SK-N-SH treated with all-trans-retinoic acid at 6 μM for 48 hours (cell line): ENCODE results near the gene CACNB2.

Source experiments
- ATAC-seq: fragments of 200-7000 bp; cut with Tn5 transposase; 3 replicates; pipeline ENCODE4 v1.9.1; 2020; ENCODE audit warnings: mild to moderate bottlenecking, moderate library complexity
- BACH2 ChIP-seq: fragments of 250-450 bp; sonication (Bioruptor Pico); IDR thresholded peaks from 2 replicates; pipeline ENCODE4 v1.9.0; 2021; ENCODE audit warnings: mild to moderate bottlenecking, borderline replicate concordance
- CREB5 ChIP-seq: fragments of 250-450 bp; sonication (Bioruptor Pico); IDR thresholded peaks from 2 replicates; pipeline ENCODE4 v1.5.1; 2020; ENCODE audit warnings: low read depth, mild to moderate bottlenecking, moderate library complexity
- CSDC2 ChIP-seq: fragments of 250-450 bp; sonication (Bioruptor Pico); IDR thresholded peaks from 2 replicates; pipeline ENCODE4 v1.5.0; 2020; ENCODE audit warnings: mild to moderate bottlenecking, moderate library complexity
- CSRNP3 ChIP-seq: fragments of 250-450 bp; sonication (Bioruptor Pico); IDR thresholded peaks from 2 replicates; pipeline ENCODE4 v1.5.1; 2021; ENCODE audit warnings: mild to moderate bottlenecking, moderate library complexity
- ESRRG ChIP-seq: fragments of 250-450 bp; sonication (Bioruptor Pico); IDR thresholded peaks from 2 replicates; pipeline ENCODE4 v1.6.1; 2021; ENCODE audit warnings: mild to moderate bottlenecking
- GLIS3 ChIP-seq: fragments of 250-450 bp; sonication (Bioruptor Pico); IDR thresholded peaks from 2 replicates; pipeline ENCODE4 v1.5.0; 2020; ENCODE audit warnings: mild to moderate bottlenecking, moderate library complexity
- ISL1 ChIP-seq: fragments of 250-450 bp; sonication (Bioruptor Pico); IDR thresholded peaks from 2 replicates; pipeline ENCODE4 v2.1.2; 2022; ENCODE audit warnings: mild to moderate bottlenecking, moderate library complexity
- OSR1 ChIP-seq: fragments of 250-450 bp; sonication (Bioruptor Pico); IDR thresholded peaks from 2 replicates; pipeline ENCODE4 v1.8.0; 2022; ENCODE audit warnings: moderate library complexity, mild to moderate bottlenecking, inconsistent platforms
- PATZ1 ChIP-seq: fragments of 250-450 bp; sonication (Bioruptor Pico); IDR thresholded peaks from 2 replicates; pipeline ENCODE4 v1.8.0; 2020; ENCODE audit warnings: mild to moderate bottlenecking, moderate library complexity, borderline replicate concordance
- POU6F1 ChIP-seq: fragments of 250-450 bp; sonication (Bioruptor Pico); IDR thresholded peaks from 2 replicates; pipeline ENCODE4 v1.8.0; 2021; ENCODE audit warnings: low read depth, mild to moderate bottlenecking, moderate library complexity, borderline replicate concordance
- PPARA ChIP-seq: fragments of 250-450 bp; sonication (Bioruptor Pico); IDR thresholded peaks from 2 replicates; pipeline ENCODE4 v1.5.0; 2020; ENCODE audit warnings: mild to moderate bottlenecking, borderline replicate concordance
- SNAI2 ChIP-seq: fragments of 250-450 bp; sonication (Bioruptor Pico); IDR thresholded peaks from 2 replicates; pipeline ENCODE4 v1.5.0; 2020; ENCODE audit warnings: mild to moderate bottlenecking, moderate library complexity
- TCF4 ChIP-seq: fragments of 250-450 bp; sonication (Bioruptor Pico); IDR thresholded peaks from 2 replicates; pipeline ENCODE4 v1.8.0; 2021; ENCODE audit warnings: mild to moderate bottlenecking, moderate library complexity, borderline replicate concordance
- TOX ChIP-seq: fragments of 250-450 bp; sonication (Bioruptor Pico); IDR thresholded peaks from 2 replicates; pipeline ENCODE4 v1.8.0; 2021; ENCODE audit warnings: mild to moderate bottlenecking, moderate library complexity, borderline replicate concordance
- TSHZ2 ChIP-seq: fragments of 250-450 bp; sonication (Bioruptor Pico); IDR thresholded peaks from 2 replicates; pipeline ENCODE4 v1.5.0; 2020; ENCODE audit warnings: mild to moderate bottlenecking, moderate library complexity
- ZC3H10 ChIP-seq: fragments of 250-450 bp; sonication (Bioruptor Pico); IDR thresholded peaks from 2 replicates; pipeline ENCODE4 v1.5.1; 2021; ENCODE audit warnings: mild to moderate bottlenecking, moderate library complexity
- ZFP3 ChIP-seq: fragments of 250-450 bp; sonication (Bioruptor Pico); IDR thresholded peaks from 2 replicates; pipeline ENCODE4 v1.5.0; 2020; ENCODE audit warnings: mild to moderate bottlenecking, moderate library complexity
- ZNF565 ChIP-seq: fragments of 450-650 bp; formaldehyde crosslinking; conservative IDR thresholded peaks from 2 replicates; pipeline ENCODE4 v1.5.0; 2020; ENCODE audit warnings: low read depth, mild to moderate bottlenecking, moderate library complexity
- ZNF70 ChIP-seq: fragments of 450-650 bp; formaldehyde crosslinking; IDR thresholded peaks from 2 replicates; pipeline ENCODE4 v1.5.0; 2020; ENCODE audit warnings: mild to moderate bottlenecking, moderate library complexity
- ZNF8 ChIP-seq: fragments of 450-650 bp; formaldehyde crosslinking; IDR thresholded peaks from 2 replicates; pipeline ENCODE4 v1.5.0; 2020; ENCODE audit warnings: mild to moderate bottlenecking, moderate library complexity

The CACNB2 gene

GRCh38 chr10:18381679-18382078 lies 241.5 kb downstream of the CACNB2 start:
- TF ChIP-seq CSRNP3 (CRISPR knock-in tag) = no peak
- no peak for TF ChIP-seq ZNF8 (CRISPR knock-in tag)
- TF ChIP-seq GLIS3 (CRISPR knock-in tag) = no peak
- TF ChIP-seq PATZ1 (CRISPR knock-in tag) = no peak
- TF ChIP-seq ZNF565 = no peak
- no peak for TF ChIP-seq TOX (CRISPR knock-in tag)
- TF ChIP-seq ZNF70 (CRISPR knock-in tag) = no peak
- no peak for TF ChIP-seq SNAI2 (CRISPR knock-in tag)
- no peak for ATAC-seq

- no peak for ATAC-seq
- TF ChIP-seq SNAI2 (CRISPR knock-in tag) (no peak), TCF4 (CRISPR knock-in tag) (0 out of 2 replicates have a peak, but pooled peaks have one; percentile 21)
- TF ChIP-seq, all 23 proteins: peak for 1
These were observed 257.7 kb downstream of the CACNB2 start for GRCh38 chr10:18397906-18398305.

GRCh38 chr10:18399158-18399557 lies 258.9 kb downstream of the CACNB2 start:
- no peak for TF ChIP-seq OSR1 (CRISPR knock-in tag)
- TF ChIP-seq BACH2 (CRISPR knock-in tag) = no peak
- no peak for TF ChIP-seq ZFP3
- TF ChIP-seq CSRNP3 (CRISPR knock-in tag) = no peak
- no peak for TF ChIP-seq ISL1 (CRISPR knock-in tag)
- no peak for TF ChIP-seq POU6F1
- TF ChIP-seq CREB5 (CRISPR knock-in tag) = no peak
- TF ChIP-seq TCF4 (CRISPR knock-in tag) = no peak
- no peak for TF ChIP-seq PPARA
- TF ChIP-seq SNAI2 (CRISPR knock-in tag) = no peak
- no peak for TF ChIP-seq TSHZ2
- TF ChIP-seq CSDC2 (CRISPR knock-in tag) = no peak
- no peak for TF ChIP-seq ZC3H10
- TF ChIP-seq ZNF8 (CRISPR knock-in tag) = no peak
- no peak for TF ChIP-seq GLIS3 (CRISPR knock-in tag)
- no peak for TF ChIP-seq ESRRG
- no peak for TF ChIP-seq ZNF565
- no peak for ATAC-seq
